OCI-LY1 (cell line): Measurements from ENCODE around the gene PARD3B.

Experiments used
- EZH2 ChIP-seq: fragments of 200-600 bp; sonication (generic), shearing (Covaris generic); IDR thresholded peaks from 2 replicates; pipeline ENCODE4 v1.8.0; 2017; ENCODE audit warnings: borderline replicate concordance, mixed run types, mild to moderate bottlenecking, antibody characterized with exemption, low read length, moderate library complexity, mixed read lengths
- TF ChIP-seq, protein P1 (sequence below): fragments of 200-600 bp; sonication (generic), shearing (Covaris generic); IDR thresholded peaks from 2 replicates; pipeline ENCODE4 v1.5.1; 2017; ENCODE audit warnings: mild to moderate bottlenecking, antibody characterized with exemption, low read length, moderate library complexity, mixed read lengths

DNA sequence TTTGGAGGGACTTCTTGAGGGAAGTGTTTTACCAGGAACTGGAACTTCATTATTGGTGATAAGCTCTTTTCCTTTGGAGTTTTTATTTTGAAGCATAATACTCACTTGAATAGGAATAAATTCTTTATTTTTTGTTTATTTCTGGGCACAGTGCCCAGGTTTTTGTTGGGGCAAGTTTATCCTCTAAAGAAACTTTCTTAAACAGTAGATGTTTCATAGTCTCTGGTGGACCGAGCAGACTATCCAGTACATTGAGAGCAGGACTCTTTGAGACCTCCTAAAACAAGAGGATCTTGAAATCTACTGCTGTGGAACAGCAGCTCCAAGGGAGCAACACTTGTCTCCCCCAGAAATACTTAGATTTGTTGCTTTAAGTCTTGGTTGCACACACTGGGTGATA is 109.4 kb downstream of the PARD3B start:
- TF ChIP-seq, protein P1, sequence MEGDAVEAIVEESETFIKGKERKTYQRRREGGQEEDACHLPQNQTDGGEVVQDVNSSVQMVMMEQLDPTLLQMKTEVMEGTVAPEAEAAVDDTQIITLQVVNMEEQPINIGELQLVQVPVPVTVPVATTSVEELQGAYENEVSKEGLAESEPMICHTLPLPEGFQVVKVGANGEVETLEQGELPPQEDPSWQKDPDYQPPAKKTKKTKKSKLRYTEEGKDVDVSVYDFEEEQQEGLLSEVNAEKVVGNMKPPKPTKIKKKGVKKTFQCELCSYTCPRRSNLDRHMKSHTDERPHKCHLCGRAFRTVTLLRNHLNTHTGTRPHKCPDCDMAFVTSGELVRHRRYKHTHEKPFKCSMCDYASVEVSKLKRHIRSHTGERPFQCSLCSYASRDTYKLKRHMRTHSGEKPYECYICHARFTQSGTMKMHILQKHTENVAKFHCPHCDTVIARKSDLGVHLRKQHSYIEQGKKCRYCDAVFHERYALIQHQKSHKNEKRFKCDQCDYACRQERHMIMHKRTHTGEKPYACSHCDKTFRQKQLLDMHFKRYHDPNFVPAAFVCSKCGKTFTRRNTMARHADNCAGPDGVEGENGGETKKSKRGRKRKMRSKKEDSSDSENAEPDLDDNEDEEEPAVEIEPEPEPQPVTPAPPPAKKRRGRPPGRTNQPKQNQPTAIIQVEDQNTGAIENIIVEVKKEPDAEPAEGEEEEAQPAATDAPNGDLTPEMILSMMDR, result no peak
- TF ChIP-seq EZH2, result no peak
